HepG2 (cell line): ENCODE measurements around the gene ING5. TPM values are rescaled to one million over a fixed set of nuclear protein-coding genes. Genes with fewer than 3 reads are reported as not detected.

ENCODE experiments used
- FOXP4 ChIP-seq: sonication (generic); formaldehyde crosslinking; IDR thresholded peaks from 2 replicates; pipeline ENCODE4 v1.4.0; 2020; ENCODE audit warnings: missing genetic modification reagents
- HMGA1 ChIP-seq: sonication (generic); formaldehyde crosslinking; conservative IDR thresholded peaks from 2 replicates; pipeline ENCODE4 v1.4.0; 2020; ENCODE audit warnings: missing genetic modification reagents
- MIER2 ChIP-seq: IDR thresholded peaks from 2 replicates; pipeline ENCODE4 v1.6.1; 2016; ENCODE audit warnings: missing biosample characterization, missing genetic modification reagents
- NR2F2 ChIP-seq: IDR thresholded peaks from 2 replicates; pipeline ENCODE4 v1.6.1; 2012; ENCODE audit warnings: low read depth, inconsistent platforms, borderline replicate concordance
- PHF8 ChIP-seq: sonication (generic); formaldehyde crosslinking; IDR thresholded peaks from 2 replicates; pipeline ENCODE4 v1.5.0; 2020; ENCODE audit warnings: missing genetic modification reagents
- SIN3A ChIP-seq: IDR thresholded peaks from 2 replicates; pipeline ENCODE4 v1.6.1; 2011; ENCODE audit warnings: low read depth, mild to moderate bottlenecking, control low read depth, low read length, borderline replicate concordance
- TBL1XR1 ChIP-seq: fragments of 150-350 bp; IDR thresholded peaks from 2 replicates; pipeline ENCODE4 v1.6.1; 2014; ENCODE audit warnings: borderline replicate concordance, low read length; ENCODE audit not compliant: partially characterized antibody
- TEAD3 ChIP-seq: optimal IDR thresholded peaks from 2 replicates; pipeline ENCODE3; 2016; ENCODE audit warnings: borderline replicate concordance
- TFAP4 ChIP-seq: sonication (generic); IDR thresholded peaks from 2 replicates; pipeline ENCODE4 v1.6.1; 2016; ENCODE audit warnings: low read depth, borderline replicate concordance
- ZC3H4 ChIP-seq: sonication (generic); formaldehyde crosslinking; IDR thresholded peaks from 2 replicates; pipeline ENCODE4 v1.4.0; 2020; ENCODE audit warnings: missing genetic modification reagents, borderline replicate concordance
- ZFP36L1 ChIP-seq: sonication (generic); formaldehyde crosslinking; IDR thresholded peaks from 2 replicates; pipeline ENCODE4 v1.8.0; 2022; ENCODE audit warnings: mild to moderate bottlenecking, missing genetic modification reagents, moderate library complexity
- ZFP41 ChIP-seq: sonication (generic); formaldehyde crosslinking; IDR thresholded peaks from 2 replicates; pipeline ENCODE4 v1.4.0; 2020; ENCODE audit warnings: mild to moderate bottlenecking, missing genetic modification reagents, borderline replicate concordance
- ZKSCAN1 ChIP-seq: fragments of 150-350 bp; IDR thresholded peaks from 2 replicates; pipeline ENCODE4 v1.6.1; 2014; ENCODE audit warnings: low read length
- ZNF124 ChIP-seq: sonication (generic); formaldehyde crosslinking; IDR thresholded peaks from 2 replicates; pipeline ENCODE4 v1.4.0; 2020; ENCODE audit warnings: missing genetic modification reagents
- ZNF275 ChIP-seq: sonication (generic); formaldehyde crosslinking; IDR thresholded peaks from 2 replicates; pipeline ENCODE4 v1.8.0; 2022; ENCODE audit warnings: missing genetic modification reagents, mild to moderate bottlenecking, inconsistent platforms, borderline replicate concordance
- ZNF337 ChIP-seq: sonication (generic); formaldehyde crosslinking; IDR thresholded peaks from 2 replicates; pipeline ENCODE4 v1.5.1; 2020; ENCODE audit warnings: missing genetic modification reagents, low read depth, mild to moderate bottlenecking, borderline replicate concordance
- ZNF431 ChIP-seq: sonication (generic); formaldehyde crosslinking; IDR thresholded peaks from 2 replicates; pipeline ENCODE4 v1.9.0; 2022; ENCODE audit warnings: missing genetic modification reagents, low read depth, mild to moderate bottlenecking, borderline replicate concordance
- ZNF549 ChIP-seq: sonication (generic); formaldehyde crosslinking; IDR thresholded peaks from 2 replicates; pipeline ENCODE4 v1.5.0; 2020; ENCODE audit warnings: missing genetic modification reagents
- ZNF557 ChIP-seq: sonication (generic); formaldehyde crosslinking; IDR thresholded peaks from 2 replicates; pipeline ENCODE4 v1.4.0; 2020; ENCODE audit warnings: missing genetic modification reagents
- ZNF570 ChIP-seq: sonication (generic); formaldehyde crosslinking; IDR thresholded peaks from 2 replicates; pipeline ENCODE4 v1.4.0; 2020; ENCODE audit warnings: mild to moderate bottlenecking, missing genetic modification reagents, borderline replicate concordance
- ZNF598 ChIP-seq: sonication (generic); formaldehyde crosslinking; IDR thresholded peaks from 2 replicates; pipeline ENCODE4 v1.5.1; 2020; ENCODE audit warnings: mild to moderate bottlenecking, missing genetic modification reagents, borderline replicate concordance
- ZNF605 ChIP-seq: sonication (generic); formaldehyde crosslinking; IDR thresholded peaks from 2 replicates; pipeline ENCODE4 v1.8.0; 2022; ENCODE audit warnings: mild to moderate bottlenecking, missing genetic modification reagents
- ZNF609 ChIP-seq: sonication (generic); formaldehyde crosslinking; IDR thresholded peaks from 2 replicates; pipeline ENCODE4 v1.4.0; 2020; ENCODE audit warnings: mild to moderate bottlenecking, missing genetic modification reagents, borderline replicate concordance
- ZNF615 ChIP-seq: sonication (generic); formaldehyde crosslinking; IDR thresholded peaks from 2 replicates; pipeline ENCODE4 v1.5.0; 2020; ENCODE audit warnings: mild to moderate bottlenecking, missing genetic modification reagents, borderline replicate concordance
- polyA plus RNA-seq, 8 experiments: library from polyadenylated mRNA; depleted of rRNA in 3 of 8; stranded (reverse) in 7 of 8; unstranded in 1 of 8; fragments of >200 nt; fragmentation: Illumina TruSeq in 4 of 8; extraction: Trizol in 4 of 8; gene quantifications; 2 replicates each; pipeline versions ENCODE4 v1.2.1 to v1.2.3, GENCODE V29; 2011 to 2016; ENCODE audit warnings: low read depth in 4 of 8, missing spikeins in 1 of 8, mixed read lengths in 1 of 8; ENCODE audit not compliant: insufficient read depth in 1 of 8
- total RNA-seq, 5 experiments: library from RNA; depleted of rRNA; stranded (reverse); fragments of >200 nt; fragmentation: Illumina TruSeq; extraction: Trizol; gene quantifications; 2 replicates each; pipeline ENCODE4 v1.2.3, GENCODE V29; 2016; ENCODE audit warnings: low read depth in 1 of 5

ING5 gene
- total and polyA plus RNA-seq, 2 of the 13 experiments (the other 11 are each of a cell fraction or from before 2014, with no cell fraction given), result 61.9 to 71.9 TPM

GRCh38 chr2:241701149-241701398 lies 765 bp upstream of the ING5 start (continued):
- TF ChIP-seq TBL1XR1 (no peak), ZNF431 (CRISPR knock-in tag) (no peak), FOXP4 (no peak; the same call in 1 of the 2 replicates), ZNF570 (CRISPR knock-in tag) (no peak), HMGA1 (CRISPR knock-in tag) (no peak), ZNF549 (no peak), ZNF615 (CRISPR knock-in tag) (0 out of 2 replicates have a peak, but pooled peaks have one; percentile 92), NR2F2 (no peak), ZNF605 (CRISPR knock-in tag) (0 out of 2 replicates have a peak, but pooled peaks have one; percentile 21), ZNF337 (CRISPR knock-in tag) (peak; percentile 26; the same call in 1 of the 2 replicates), PHF8 (no peak), ZNF598 (CRISPR knock-in tag) (0 out of 2 replicates have a peak, but pooled peaks have one; percentile 62), ZNF124 (CRISPR knock-in tag) (no peak), MIER2 (peak; percentile 18; the same call in 1 of the 2 replicates), ZC3H4 (peak; percentile 99), ZNF275 (CRISPR knock-in tag) (no peak), TEAD3 (CRISPR knock-in tag) (peak; percentile 68), ZNF609 (CRISPR knock-in tag) (no peak), ZNF557 (0 out of 2 replicates have a peak, but pooled peaks have one; percentile 62), SIN3A (no peak), ZKSCAN1 (no peak), TFAP4 (no peak), ZFP36L1 (no peak), ZFP41 (no peak)
